Loucy (cell line): ENCODE results near the gene GSK3B.

Experiments
- H2AFZ ChIP-seq: fragments of 200-600 bp; sonication (generic); 2 replicates; pipeline ENCODE4 v1.6.0; 2016; ENCODE audit warnings: antibody characterized with exemption, mild to moderate bottlenecking, low read length, moderate library complexity
- H3F3A ChIP-seq: fragments of 200-600 bp; 2 replicates; pipeline ENCODE4 v1.6.0; 2016; ENCODE audit warnings: antibody characterized with exemption, low read depth, mild to moderate bottlenecking
- H3K27me3 ChIP-seq: fragments of 200-600 bp; sonication (generic); 2 replicates; pipeline ENCODE4 v1.6.1; 2014; ENCODE audit warnings: low read length, mild to moderate bottlenecking; ENCODE audit not compliant: insufficient read depth, poor library complexity, severe bottlenecking
- H3K36me3 ChIP-seq: fragments of 200-600 bp; sonication (generic); 2 replicates; pipeline ENCODE4 v1.6.1; 2016; ENCODE audit warnings: low read length; ENCODE audit not compliant: insufficient read depth
- H3K4me1 ChIP-seq: fragments of 200-600 bp; sonication (generic); 2 replicates; pipeline ENCODE4 v1.5.1; 2014; ENCODE audit warnings: low read length, mild to moderate bottlenecking; ENCODE audit not compliant: insufficient read depth, poor library complexity, severe bottlenecking
- H3K4me2 ChIP-seq: fragments of 200-600 bp; sonication (generic); 2 replicates; pipeline ENCODE4 v1.6.0; 2014; ENCODE audit warnings: antibody characterized with exemption, low read length, low read depth, mild to moderate bottlenecking; ENCODE audit not compliant: poor library complexity, severe bottlenecking
- H3K4me3 ChIP-seq: fragments of 200-600 bp; sonication (generic); 2 replicates; pipeline ENCODE4 v1.5.1; 2014; ENCODE audit warnings: low read length, mild to moderate bottlenecking, mixed read lengths; ENCODE audit not compliant: poor library complexity, severe bottlenecking
- H3K79me2 ChIP-seq: fragments of 200-600 bp; sonication (generic); 2 replicates; pipeline ENCODE4 v1.6.1; 2014; ENCODE audit warnings: low read length; ENCODE audit not compliant: insufficient read depth
- H3K9ac ChIP-seq: fragments of 200-600 bp; sonication (generic); 2 replicates; pipeline ENCODE4 v1.6.0; 2014; ENCODE audit warnings: mild to moderate bottlenecking, low read depth, low read length, moderate library complexity; ENCODE audit not compliant: poor library complexity, severe bottlenecking
- H3K9me2 ChIP-seq: fragments of 200-600 bp; sonication (generic); replicated peaks from 2 replicates; pipeline ENCODE4 v1.6.1; 2016; ENCODE audit warnings: low read depth, low read length, mixed read lengths
- H3K9me3 ChIP-seq: fragments of 200-600 bp; sonication (generic); 2 replicates; pipeline ENCODE4 v1.6.1; 2014; ENCODE audit warnings: mild to moderate bottlenecking, antibody characterized with exemption, low read length, low read depth; ENCODE audit not compliant: insufficient read depth
- H4K20me1 ChIP-seq: fragments of 200-600 bp; sonication (generic); 2 replicates; pipeline ENCODE4 v1.6.0; 2014; ENCODE audit warnings: antibody characterized with exemption, low read length, mild to moderate bottlenecking; ENCODE audit not compliant: insufficient read depth, poor library complexity, severe bottlenecking
- EZH2phosphoT487 ChIP-seq: fragments of 200-600 bp; IDR thresholded peaks from 2 replicates; pipeline ENCODE4 v1.6.1; 2018; ENCODE audit warnings: antibody characterized with exemption, mild to moderate bottlenecking, moderate library complexity, borderline replicate concordance
- TF ChIP-seq, protein P1 (sequence below): fragments of 200-600 bp; sonication (generic); conservative IDR thresholded peaks from 2 replicates; pipeline ENCODE4 v1.5.1; 2014; ENCODE audit warnings: mild to moderate bottlenecking, antibody characterized with exemption, low read length

Gene GSK3B

DNA sequence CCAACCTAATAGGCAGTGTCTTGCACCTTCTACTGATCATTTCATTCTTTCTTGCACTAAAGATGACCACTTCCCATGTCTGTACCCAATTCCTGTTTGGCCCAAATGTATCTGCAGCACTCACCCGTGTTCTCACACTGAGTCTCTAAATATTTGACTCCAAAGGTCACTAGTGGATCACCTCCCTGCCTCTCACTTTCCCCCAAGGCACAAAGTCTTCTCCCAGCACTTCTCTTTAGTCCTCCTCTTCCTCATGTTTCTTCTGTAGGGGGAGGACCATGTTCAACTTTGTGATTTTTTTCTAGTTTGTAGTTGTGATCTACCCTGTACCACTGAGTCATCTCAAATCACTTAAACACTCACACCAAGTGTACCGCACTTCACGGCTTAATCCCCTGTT lies 298.4 kb downstream of the GSK3B start:
- no peaks in the 10 kb centered on the region for H3K4me1 ChIP-seq
- no peak overlapping the region for H3K4me2 ChIP-seq
- no peaks in the 10 kb centered on the region for H3K36me3 ChIP-seq
- no peaks in the 10 kb centered on the region for H3F3A ChIP-seq
- H3K79me2 ChIP-seq: no peaks in the 10 kb centered on the region
- H3K9ac ChIP-seq: no peak overlapping the region
- H4K20me1 ChIP-seq: no peaks in the 10 kb centered on the region
- no peaks in the 10 kb centered on the region for H3K9me3 ChIP-seq
- H3K9me2 ChIP-seq: no peaks in the 10 kb centered on the region
- H3K27me3 ChIP-seq: no peaks in the 10 kb centered on the region
- H3K4me3 ChIP-seq: no peak overlapping the region
- TF ChIP-seq, protein P1, sequence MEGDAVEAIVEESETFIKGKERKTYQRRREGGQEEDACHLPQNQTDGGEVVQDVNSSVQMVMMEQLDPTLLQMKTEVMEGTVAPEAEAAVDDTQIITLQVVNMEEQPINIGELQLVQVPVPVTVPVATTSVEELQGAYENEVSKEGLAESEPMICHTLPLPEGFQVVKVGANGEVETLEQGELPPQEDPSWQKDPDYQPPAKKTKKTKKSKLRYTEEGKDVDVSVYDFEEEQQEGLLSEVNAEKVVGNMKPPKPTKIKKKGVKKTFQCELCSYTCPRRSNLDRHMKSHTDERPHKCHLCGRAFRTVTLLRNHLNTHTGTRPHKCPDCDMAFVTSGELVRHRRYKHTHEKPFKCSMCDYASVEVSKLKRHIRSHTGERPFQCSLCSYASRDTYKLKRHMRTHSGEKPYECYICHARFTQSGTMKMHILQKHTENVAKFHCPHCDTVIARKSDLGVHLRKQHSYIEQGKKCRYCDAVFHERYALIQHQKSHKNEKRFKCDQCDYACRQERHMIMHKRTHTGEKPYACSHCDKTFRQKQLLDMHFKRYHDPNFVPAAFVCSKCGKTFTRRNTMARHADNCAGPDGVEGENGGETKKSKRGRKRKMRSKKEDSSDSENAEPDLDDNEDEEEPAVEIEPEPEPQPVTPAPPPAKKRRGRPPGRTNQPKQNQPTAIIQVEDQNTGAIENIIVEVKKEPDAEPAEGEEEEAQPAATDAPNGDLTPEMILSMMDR: no peak
- TF ChIP-seq EZH2phosphoT487: no peak
- H2AFZ ChIP-seq: no peak overlapping the region

DNA sequence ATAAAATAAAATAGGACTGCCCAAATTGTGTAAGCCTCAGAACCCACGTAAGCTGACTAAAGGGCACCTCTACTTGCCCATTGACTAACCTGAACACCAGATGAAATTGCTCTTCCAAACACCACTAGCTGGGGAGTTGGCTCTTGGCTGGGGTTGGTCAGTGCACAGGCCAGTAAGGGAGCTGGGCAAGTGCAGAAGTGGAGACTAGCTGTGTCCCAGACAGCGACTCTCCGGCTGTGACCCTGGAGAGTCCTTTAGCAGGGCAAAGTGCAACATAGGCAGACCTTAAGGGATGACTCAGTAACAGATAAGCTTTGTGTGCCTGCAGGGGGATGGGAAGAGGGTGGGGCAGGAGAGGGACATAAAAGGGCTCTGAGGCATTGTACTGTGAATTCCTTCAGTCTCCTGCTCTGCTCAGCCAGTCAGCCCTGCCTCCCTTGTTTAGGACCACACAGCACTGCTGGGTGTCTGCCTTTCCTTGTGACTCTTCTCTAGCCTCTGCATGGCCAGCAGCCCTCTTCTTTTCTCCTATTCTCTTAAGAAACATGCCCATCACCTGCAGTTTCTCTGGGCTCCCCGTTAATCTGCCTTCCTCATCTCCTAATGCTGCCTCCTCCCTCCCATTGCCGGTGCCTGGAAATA lies 299.2 kb downstream of the GSK3B start:
- Histone ChIP-seq H3K4me2 (no peak overlapping the region), H4K20me1 (no peaks in the 10 kb centered on the region), H3K36me3 (no peaks in the 10 kb centered on the region), H3F3A (no peaks in the 10 kb centered on the region), H3K79me2 (no peaks in the 10 kb centered on the region), H3K9me3 (no peaks in the 10 kb centered on the region), H3K4me3 (no peak overlapping the region), H3K27me3 (no peaks in the 10 kb centered on the region), H3K4me1 (no peaks in the 10 kb centered on the region), H2AFZ (no peak overlapping the region), H3K9me2 (no peaks in the 10 kb centered on the region), H3K9ac (no peak overlapping the region)
- TF ChIP-seq, protein P1: no peak
- no peak for TF ChIP-seq EZH2phosphoT487

DNA sequence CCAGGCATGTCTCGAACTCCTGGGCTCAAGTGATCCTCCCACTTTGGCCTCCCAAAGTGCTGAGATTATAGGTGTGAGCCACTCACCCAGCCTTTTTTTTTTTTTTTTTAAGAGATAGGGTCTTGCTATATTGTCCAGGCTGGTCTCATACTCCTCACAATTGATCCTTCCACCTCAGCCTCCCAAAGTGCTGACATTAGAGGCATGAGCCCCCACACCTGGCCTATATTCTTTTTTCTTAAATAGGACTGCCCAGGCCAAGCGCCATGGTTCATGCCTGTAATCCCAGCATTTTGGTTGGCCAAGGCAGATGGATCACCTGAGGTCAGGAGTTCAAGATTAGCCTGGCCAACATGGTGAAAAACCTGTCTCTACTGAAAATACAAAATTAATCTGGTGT lies 299.8 kb downstream of the GSK3B start:
- H2AFZ ChIP-seq: no peak overlapping the region
- H3K4me3 ChIP-seq: no peak overlapping the region
- no peaks in the 10 kb centered on the region for H4K20me1 ChIP-seq
- no peaks in the 10 kb centered on the region for H3K27me3 ChIP-seq
- no peaks in the 10 kb centered on the region for H3K4me1 ChIP-seq
- H3K79me2 ChIP-seq: no peaks in the 10 kb centered on the region
- no peaks in the 10 kb centered on the region for H3K9me3 ChIP-seq
- H3K4me2 ChIP-seq: no peak overlapping the region
- no peak overlapping the region for H3K9ac ChIP-seq
- H3F3A ChIP-seq: no peaks in the 10 kb centered on the region
- H3K36me3 ChIP-seq: no peaks in the 10 kb centered on the region
- TF ChIP-seq, protein P1: no peak
- no peak for TF ChIP-seq EZH2phosphoT487
- no peaks in the 10 kb centered on the region for H3K9me2 ChIP-seq
